GM12878 (cell line): ENCODE results near the gene PHF1. TPM values are rescaled to one million over a fixed set of nuclear protein-coding genes. Genes with fewer than 3 reads are reported as not detected.

Experiments
- ASH2L ChIP-seq: fragments of 300-600, 200-600 bp; sonication (generic); IDR thresholded peaks from 2 replicates; pipeline ENCODE4 v1.6.1; 2017; ENCODE audit warnings: low read depth, mild to moderate bottlenecking, borderline replicate concordance
- CBX3 ChIP-seq: fragments of 200-600 bp; sonication (generic); IDR thresholded peaks from 2 replicates; pipeline ENCODE4 v1.6.1; 2016; ENCODE audit warnings: low read depth, borderline replicate concordance
- CBX5 ChIP-seq: sonication (generic); IDR thresholded peaks from 2 replicates; pipeline ENCODE4 v1.6.1; 2016; ENCODE audit warnings: low read depth, moderate library complexity, mild to moderate bottlenecking, inconsistent platforms
- CHD1 ChIP-seq: IDR thresholded peaks from 2 replicates; pipeline ENCODE4 v1.6.1; 2012; ENCODE audit warnings: low read depth, low read length, improper control_type of control experiment
- CHD4 ChIP-seq: fragments of 200-600 bp; sonication (generic); IDR thresholded peaks from 2 replicates; pipeline ENCODE4 v1.6.1; 2016; ENCODE audit warnings: mild to moderate bottlenecking
- ETV6 ChIP-seq, 2 experiments: fragments of 450-650 bp in 1 of 2; IDR thresholded peaks in 1 of 2; conservative IDR thresholded peaks in 1 of 2; 2 replicates each; pipeline ENCODE4 v1.6.1; 2014; ENCODE audit warnings: antibody characterized with exemption in 1 of 2, borderline replicate concordance in 1 of 2, low read depth in 1 of 2, mild to moderate bottlenecking in 1 of 2, moderate library complexity in 1 of 2
- FOXK2 ChIP-seq: fragments of 450-650 bp; IDR thresholded peaks from 2 replicates; pipeline ENCODE4 v1.6.1; 2017; ENCODE audit warnings: mild to moderate bottlenecking, moderate library complexity
- FOXM1 ChIP-seq: IDR thresholded peaks from 2 replicates; pipeline ENCODE4 v1.6.1; 2012; ENCODE audit warnings: low read depth, mild to moderate bottlenecking, inconsistent platforms, low read length, moderate library complexity
- HDAC2 ChIP-seq: fragments of 200-600 bp; sonication (generic); IDR thresholded peaks from 2 replicates; pipeline ENCODE4 v1.6.1; 2017
- HDGF ChIP-seq: fragments of 450-650 bp; IDR thresholded peaks from 2 replicates; pipeline ENCODE4 v1.6.1; 2016; ENCODE audit warnings: antibody characterized with exemption
- IKZF1 ChIP-seq: fragments of 450-650 bp; conservative IDR thresholded peaks from 2 replicates; pipeline ENCODE4 v1.6.1; 2017; ENCODE audit warnings: antibody characterized with exemption, mild to moderate bottlenecking
- IKZF2 ChIP-seq, 2 experiments: fragments of 450-650 bp; IDR thresholded peaks; 2 replicates each; pipeline ENCODE4 v1.6.1; 2017; ENCODE audit warnings: mild to moderate bottlenecking in 2 of 2, moderate library complexity in 2 of 2
- MXI1 ChIP-seq: fragments of 150-350 bp; IDR thresholded peaks from 2 replicates; pipeline ENCODE4 v1.6.1; 2011; ENCODE audit warnings: low read depth, mild to moderate bottlenecking, inconsistent platforms, low read length, improper control_type of control experiment
- RAD51 ChIP-seq: fragments of 450-650 bp; IDR thresholded peaks from 2 replicates; pipeline ENCODE4 v1.6.1; 2016; ENCODE audit warnings: moderate library complexity, mild to moderate bottlenecking, inconsistent platforms
- RB1 ChIP-seq: fragments of 450-650 bp; formaldehyde crosslinking; IDR thresholded peaks from 2 replicates; pipeline ENCODE4 v1.6.1; 2017; ENCODE audit warnings: mild to moderate bottlenecking, borderline replicate concordance
- SMAD1 ChIP-seq: fragments of 450-650 bp; IDR thresholded peaks from 2 replicates; pipeline ENCODE4 v1.6.1; 2018; ENCODE audit warnings: mild to moderate bottlenecking, low read depth; ENCODE audit not compliant: partially characterized antibody
- SUZ12 ChIP-seq: fragments of 200-600 bp; sonication (generic); IDR thresholded peaks from one replicate; pipeline ENCODE4 v1.6.1; 2018; ENCODE audit warnings: antibody characterized with exemption, mild to moderate bottlenecking; ENCODE audit not compliant: unreplicated experiment
- TAF1 ChIP-seq: IDR thresholded peaks from 2 replicates; pipeline ENCODE4 v1.6.1; 2011; ENCODE audit warnings: mild to moderate bottlenecking, low read depth, low read length, borderline replicate concordance
- ZNF274 ChIP-seq: IDR thresholded peaks from one replicate; pipeline ENCODE4 v1.8.0; 2011; ENCODE audit not compliant: insufficient read length, insufficient read depth
- polyA plus RNA-seq, 11 experiments: library from polyadenylated mRNA; depleted of rRNA in 4 of 11; unstranded in 6 of 11; stranded (reverse) in 5 of 11; fragments of >200 nt; fragmentation: Nextera tagmentation in 4 of 11; fragmentation: Illumina TruSeq in 1 of 11; extraction: Ambion mirVana in 4 of 11; extraction: Trizol in 1 of 11; gene quantifications; 1 replicate in 1 of 11; 2 replicates in 10 of 11; pipeline versions ENCODE4 v1.2.1 to v1.2.3, GENCODE V29; 2011 to 2016; ENCODE audit warnings: inconsistent platforms in 2 of 11, missing spikeins in 2 of 11, low read depth in 1 of 11
- total RNA-seq, 4 experiments: library from RNA; depleted of rRNA in 3 of 4; stranded (reverse); fragments of >200 nt in 3 of 4; fragmentation: Illumina TruSeq in 1 of 4; extraction: Trizol in 1 of 4; gene quantifications; 2 replicates each; pipeline versions ENCODE4 v1.2.1 to v1.2.3, GENCODE V29; 2013 to 2021
- TF ChIP-seq, protein P1 (sequence below): fragments of 450-650 bp; IDR thresholded peaks from 2 replicates; pipeline ENCODE4 v1.6.1; 2016; ENCODE audit warnings: mild to moderate bottlenecking
- TF ChIP-seq, protein P2 (sequence below): fragments of 450-650 bp; IDR thresholded peaks from 2 replicates; pipeline ENCODE4 v1.6.1; 2014; ENCODE audit warnings: mild to moderate bottlenecking
- TF ChIP-seq, protein P3 (sequence below): IDR thresholded peaks from 2 replicates; pipeline ENCODE4 v1.6.1; 2011; ENCODE audit warnings: low read depth, mild to moderate bottlenecking, low read length, moderate library complexity, borderline replicate concordance; ENCODE audit errors: extremely low read depth
- TF ChIP-seq, protein P4 (sequence below): IDR thresholded peaks from 2 replicates; pipeline ENCODE4 v1.6.1; 2012; ENCODE audit warnings: low read depth, low read length, improper control_type of control experiment
- TF ChIP-seq, protein P5 (sequence below): IDR thresholded peaks from 2 replicates; pipeline ENCODE4 v1.6.1; 2012; ENCODE audit warnings: low read depth, low read length, improper control_type of control experiment
- TF ChIP-seq, protein P6 (sequence below), 3 experiments: IDR thresholded peaks in 2 of 3; conservative IDR thresholded peaks in 1 of 3; 2 replicates each; pipeline ENCODE4 v1.5.1; 2011; ENCODE audit warnings: low read depth in 3 of 3, low read length in 3 of 3, mild to moderate bottlenecking in 3 of 3, control low read depth in 2 of 3, moderate library complexity in 2 of 3, inconsistent platforms in 1 of 3, mixed read lengths in 1 of 3; ENCODE audit not compliant: control insufficient read depth in 2 of 3, insufficient read depth in 1 of 3; ENCODE audit errors: extremely low read depth in 1 of 3

Gene PHF1
- total and polyA plus RNA-seq, 10 of the 15 experiments (the other 5 are each of a cell fraction or from before 2014, with no cell fraction given) = 1.3 to 17.8 (median 6.2) TPM

DNA sequence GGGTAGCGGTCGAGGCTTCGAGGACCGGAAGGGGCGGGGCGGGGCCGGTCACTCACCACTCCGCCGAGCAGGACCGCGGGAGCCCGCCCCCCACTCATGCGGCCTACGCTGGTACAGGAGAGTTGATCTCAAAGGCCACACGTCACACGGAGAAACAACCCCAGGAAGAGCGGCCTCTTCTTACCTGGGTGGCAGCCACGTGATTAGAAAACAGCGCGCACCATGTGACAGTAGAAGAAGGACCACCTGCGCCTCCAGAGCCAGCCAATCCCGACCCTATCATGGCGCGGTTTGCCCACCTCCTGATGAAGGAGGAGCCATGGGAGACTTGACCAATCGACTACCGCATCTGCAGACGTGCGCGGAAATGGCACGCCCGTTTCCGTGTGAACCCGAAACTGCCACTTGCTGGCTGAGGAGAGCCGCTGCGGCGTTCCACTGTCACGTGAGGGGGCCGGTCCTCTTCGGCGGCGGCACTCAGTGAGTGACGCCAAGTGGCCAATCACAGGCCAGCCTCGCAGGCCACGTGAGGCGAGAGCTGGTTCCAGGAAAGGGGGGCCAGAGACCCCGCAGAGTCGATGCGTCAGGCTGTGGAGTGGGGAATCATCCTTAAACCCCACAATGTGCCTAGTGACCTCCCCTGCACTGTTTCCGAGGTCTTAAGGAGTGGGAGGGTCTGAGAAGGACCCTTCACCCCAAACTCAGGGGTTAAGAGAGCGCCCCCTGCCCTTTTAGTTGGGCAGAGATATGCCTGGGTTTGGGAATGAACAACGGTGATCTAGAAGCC lies 7.3 kb downstream of the PHF1 start, which contains the start of gene CUTA (continued):
- no peak; a peak in 3 of 4 replicates for TF ChIP-seq IKZF2 (IDR thresholded peaks at IDR 0.05)
- TF ChIP-seq CBX3 = no peak
- TF ChIP-seq TAF1 = peak; percentile 50; the same call in 1 of the 2 replicates
- no peak for TF ChIP-seq CHD1
- TF ChIP-seq, protein P1, sequence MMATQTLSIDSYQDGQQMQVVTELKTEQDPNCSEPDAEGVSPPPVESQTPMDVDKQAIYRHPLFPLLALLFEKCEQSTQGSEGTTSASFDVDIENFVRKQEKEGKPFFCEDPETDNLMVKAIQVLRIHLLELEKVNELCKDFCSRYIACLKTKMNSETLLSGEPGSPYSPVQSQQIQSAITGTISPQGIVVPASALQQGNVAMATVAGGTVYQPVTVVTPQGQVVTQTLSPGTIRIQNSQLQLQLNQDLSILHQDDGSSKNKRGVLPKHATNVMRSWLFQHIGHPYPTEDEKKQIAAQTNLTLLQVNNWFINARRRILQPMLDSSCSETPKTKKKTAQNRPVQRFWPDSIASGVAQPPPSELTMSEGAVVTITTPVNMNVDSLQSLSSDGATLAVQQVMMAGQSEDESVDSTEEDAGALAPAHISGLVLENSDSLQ = peak; percentile 92
- TF ChIP-seq RAD51 = peak; percentile 99
- TF ChIP-seq ZNF274 = no peak
- TF ChIP-seq, protein P2, sequence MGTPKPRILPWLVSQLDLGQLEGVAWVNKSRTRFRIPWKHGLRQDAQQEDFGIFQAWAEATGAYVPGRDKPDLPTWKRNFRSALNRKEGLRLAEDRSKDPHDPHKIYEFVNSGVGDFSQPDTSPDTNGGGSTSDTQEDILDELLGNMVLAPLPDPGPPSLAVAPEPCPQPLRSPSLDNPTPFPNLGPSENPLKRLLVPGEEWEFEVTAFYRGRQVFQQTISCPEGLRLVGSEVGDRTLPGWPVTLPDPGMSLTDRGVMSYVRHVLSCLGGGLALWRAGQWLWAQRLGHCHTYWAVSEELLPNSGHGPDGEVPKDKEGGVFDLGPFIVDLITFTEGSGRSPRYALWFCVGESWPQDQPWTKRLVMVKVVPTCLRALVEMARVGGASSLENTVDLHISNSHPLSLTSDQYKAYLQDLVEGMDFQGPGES = peak; percentile 59
- no peak for TF ChIP-seq FOXM1
- peak; percentile 77 for TF ChIP-seq MXI1
- peak; percentile 88 for TF ChIP-seq IKZF1
- no peak for TF ChIP-seq CBX5
- no peak for TF ChIP-seq CHD4
- TF ChIP-seq HDGF = peak; percentile 95
- peak; percentile 79 for TF ChIP-seq FOXK2
- 0 out of 2 replicates have a peak, but pooled peaks have one; percentile 29 for TF ChIP-seq HDAC2
- no peak for TF ChIP-seq SUZ12
- peak in 1 of 2 experiments; percentile 90; a peak in 2 of 4 replicates for TF ChIP-seq ETV6 (conservative IDR thresholded peaks at IDR 0.05 in 1 of 2, IDR thresholded peaks at IDR 0.05 in 1 of 2; ENCODE audit: borderline replicate concordance in 1 of 2, low read depth in 1 of 2)
- TF ChIP-seq, protein P3, sequence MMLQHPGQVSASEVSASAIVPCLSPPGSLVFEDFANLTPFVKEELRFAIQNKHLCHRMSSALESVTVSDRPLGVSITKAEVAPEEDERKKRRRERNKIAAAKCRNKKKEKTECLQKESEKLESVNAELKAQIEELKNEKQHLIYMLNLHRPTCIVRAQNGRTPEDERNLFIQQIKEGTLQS = peak; percentile 98
- TF ChIP-seq, protein P4, sequence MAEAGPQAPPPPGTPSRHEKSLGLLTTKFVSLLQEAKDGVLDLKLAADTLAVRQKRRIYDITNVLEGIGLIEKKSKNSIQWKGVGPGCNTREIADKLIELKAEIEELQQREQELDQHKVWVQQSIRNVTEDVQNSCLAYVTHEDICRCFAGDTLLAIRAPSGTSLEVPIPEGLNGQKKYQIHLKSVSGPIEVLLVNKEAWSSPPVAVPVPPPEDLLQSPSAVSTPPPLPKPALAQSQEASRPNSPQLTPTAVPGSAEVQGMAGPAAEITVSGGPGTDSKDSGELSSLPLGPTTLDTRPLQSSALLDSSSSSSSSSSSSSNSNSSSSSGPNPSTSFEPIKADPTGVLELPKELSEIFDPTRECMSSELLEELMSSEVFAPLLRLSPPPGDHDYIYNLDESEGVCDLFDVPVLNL = no peak
- no peak for TF ChIP-seq ASH2L
- TF ChIP-seq, protein P5, sequence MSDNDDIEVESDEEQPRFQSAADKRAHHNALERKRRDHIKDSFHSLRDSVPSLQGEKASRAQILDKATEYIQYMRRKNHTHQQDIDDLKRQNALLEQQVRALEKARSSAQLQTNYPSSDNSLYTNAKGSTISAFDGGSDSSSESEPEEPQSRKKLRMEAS = peak; percentile 97
- no peak for TF ChIP-seq RB1
- TF ChIP-seq SMAD1 = peak; percentile 56
- TF ChIP-seq, protein P6, sequence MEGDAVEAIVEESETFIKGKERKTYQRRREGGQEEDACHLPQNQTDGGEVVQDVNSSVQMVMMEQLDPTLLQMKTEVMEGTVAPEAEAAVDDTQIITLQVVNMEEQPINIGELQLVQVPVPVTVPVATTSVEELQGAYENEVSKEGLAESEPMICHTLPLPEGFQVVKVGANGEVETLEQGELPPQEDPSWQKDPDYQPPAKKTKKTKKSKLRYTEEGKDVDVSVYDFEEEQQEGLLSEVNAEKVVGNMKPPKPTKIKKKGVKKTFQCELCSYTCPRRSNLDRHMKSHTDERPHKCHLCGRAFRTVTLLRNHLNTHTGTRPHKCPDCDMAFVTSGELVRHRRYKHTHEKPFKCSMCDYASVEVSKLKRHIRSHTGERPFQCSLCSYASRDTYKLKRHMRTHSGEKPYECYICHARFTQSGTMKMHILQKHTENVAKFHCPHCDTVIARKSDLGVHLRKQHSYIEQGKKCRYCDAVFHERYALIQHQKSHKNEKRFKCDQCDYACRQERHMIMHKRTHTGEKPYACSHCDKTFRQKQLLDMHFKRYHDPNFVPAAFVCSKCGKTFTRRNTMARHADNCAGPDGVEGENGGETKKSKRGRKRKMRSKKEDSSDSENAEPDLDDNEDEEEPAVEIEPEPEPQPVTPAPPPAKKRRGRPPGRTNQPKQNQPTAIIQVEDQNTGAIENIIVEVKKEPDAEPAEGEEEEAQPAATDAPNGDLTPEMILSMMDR (IDR thresholded peaks at IDR 0.05 in 2 of 3, conservative IDR thresholded peaks at IDR 0.05 in 1 of 3; ENCODE audit: control insufficient read depth in 2 of 3, extremely low read depth in 1 of 3, insufficient read depth in 1 of 3, low read depth in 3 of 3, low read length in 3 of 3) = peak; percentile 41 to 48 (median 43); a peak in 4 of 6 replicates
